ENCODE results near the gene PDE9A.
"Not testable (repeated sequence)": the region's sequence is repeated elsewhere in the genome, so short reads cannot be mapped to it uniquely, and the experiment has no call there.

PDE9A gene

DNA sequence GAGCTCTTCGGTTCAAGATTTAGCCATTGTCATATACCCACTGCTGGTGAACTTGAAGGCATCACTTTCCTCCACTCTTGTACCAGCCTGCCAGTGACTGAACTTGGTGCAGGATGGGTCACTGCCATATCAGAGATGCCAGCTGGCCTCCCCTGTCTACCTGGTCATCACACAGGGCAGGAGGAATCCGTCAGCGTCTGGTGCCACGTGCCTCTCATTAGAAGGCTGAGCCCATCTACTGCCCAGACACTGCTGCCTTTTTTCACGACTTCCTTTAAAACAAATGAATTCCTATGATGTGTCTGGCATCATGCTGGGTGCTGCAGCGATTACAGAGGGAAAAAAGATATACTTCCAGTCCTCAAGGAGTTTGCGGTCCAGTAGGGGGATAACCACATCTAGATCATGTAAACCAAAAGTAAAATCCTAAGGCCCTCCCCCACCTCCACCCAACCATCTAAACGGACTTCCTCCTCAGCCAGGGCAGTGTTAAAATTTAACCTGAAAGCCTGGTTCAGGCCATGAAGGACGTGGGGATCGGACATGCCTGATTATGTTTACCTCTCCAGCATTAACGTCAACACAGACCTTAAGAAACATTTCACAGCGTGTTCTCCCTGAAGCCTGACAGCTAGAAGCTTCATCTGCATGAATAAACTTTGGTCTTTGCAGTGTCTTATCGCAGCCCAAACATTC, 29.2 kb upstream of the PDE9A start:
- no peak for DNase-seq (ENCODE audit: low read depth in 2 of 2)

DNA sequence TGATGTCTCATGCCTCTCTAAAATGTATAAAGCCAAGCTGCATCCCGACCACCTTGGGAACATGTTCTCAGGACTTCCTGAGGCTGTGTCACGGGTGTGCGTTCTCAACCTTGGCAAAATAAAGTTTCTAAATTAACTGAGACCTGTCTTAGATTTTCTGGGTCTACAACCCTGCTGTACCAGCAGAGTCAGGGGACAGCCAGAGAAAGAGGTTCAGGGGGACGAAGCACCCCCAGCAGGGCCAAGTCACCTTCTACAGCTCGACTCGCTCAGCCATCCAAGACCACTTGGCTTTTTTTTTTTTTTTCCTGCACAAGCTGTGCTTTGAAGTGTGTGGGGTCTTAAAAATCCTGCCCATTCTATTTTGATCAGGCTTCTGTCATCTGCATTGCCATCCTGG, 28.5 kb upstream of the PDE9A start:
- DNase-seq (ENCODE audit: low read depth in 2 of 2): no peak

DNA sequence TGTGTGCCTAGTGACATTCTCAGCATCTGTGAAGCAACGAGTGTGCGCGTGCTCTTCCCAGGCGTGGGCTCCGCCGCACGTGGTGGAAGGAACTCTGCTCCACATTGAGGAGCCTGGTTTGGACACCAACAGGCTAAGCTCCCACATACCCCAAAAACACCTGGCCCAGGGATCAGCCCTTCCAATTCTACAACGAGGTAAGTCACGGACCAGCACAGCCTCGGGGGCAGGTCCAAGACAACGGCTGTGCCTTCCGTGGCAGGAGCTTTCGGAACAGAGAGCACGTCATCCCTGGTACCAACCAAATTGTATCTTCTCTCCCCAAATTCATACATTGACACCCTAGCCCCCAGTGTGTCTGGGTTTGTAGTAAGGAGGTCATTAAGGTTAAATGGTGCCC, 27.2 kb upstream of the PDE9A start:
- no peak for DNase-seq (ENCODE audit: low read depth in 2 of 2)

DNA sequence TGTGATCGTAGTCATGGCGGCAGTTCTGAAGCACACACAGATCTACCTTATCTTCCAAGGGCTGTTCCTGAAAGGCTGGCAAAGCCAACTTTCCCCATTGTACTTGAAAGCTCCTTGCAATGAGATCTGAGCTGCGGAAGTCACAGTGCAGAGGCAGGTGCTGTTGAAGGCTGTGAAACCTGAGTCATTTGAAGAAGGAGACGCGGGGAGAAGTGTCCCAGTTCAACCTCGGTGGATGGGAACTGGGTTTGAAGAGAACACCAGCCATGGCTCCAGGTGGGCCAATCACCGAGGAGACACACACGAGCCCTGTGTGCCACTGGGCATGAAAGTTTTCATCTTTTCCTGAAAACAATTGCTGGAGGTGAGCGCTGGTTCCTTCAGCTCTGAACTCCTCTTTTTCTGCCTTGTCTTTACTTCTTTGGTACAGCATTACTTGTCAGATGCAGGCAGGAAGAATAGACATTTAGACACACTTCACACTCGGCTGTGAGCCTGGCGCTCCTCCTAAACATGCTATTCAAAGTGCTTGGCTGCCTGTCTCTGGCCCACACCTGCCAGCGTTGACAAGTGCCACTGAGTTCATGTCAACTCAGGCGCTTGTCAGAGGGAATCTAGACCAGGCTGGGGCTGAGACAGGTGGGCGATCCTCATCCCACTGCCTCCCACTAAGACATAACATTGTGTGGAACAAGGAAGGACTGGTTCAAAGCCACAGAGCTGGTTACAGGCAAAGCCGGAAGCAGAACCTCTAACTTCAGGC, 25.7 kb upstream of the PDE9A start:
- no peak for DNase-seq (ENCODE audit: low read depth in 2 of 2)

DNA sequence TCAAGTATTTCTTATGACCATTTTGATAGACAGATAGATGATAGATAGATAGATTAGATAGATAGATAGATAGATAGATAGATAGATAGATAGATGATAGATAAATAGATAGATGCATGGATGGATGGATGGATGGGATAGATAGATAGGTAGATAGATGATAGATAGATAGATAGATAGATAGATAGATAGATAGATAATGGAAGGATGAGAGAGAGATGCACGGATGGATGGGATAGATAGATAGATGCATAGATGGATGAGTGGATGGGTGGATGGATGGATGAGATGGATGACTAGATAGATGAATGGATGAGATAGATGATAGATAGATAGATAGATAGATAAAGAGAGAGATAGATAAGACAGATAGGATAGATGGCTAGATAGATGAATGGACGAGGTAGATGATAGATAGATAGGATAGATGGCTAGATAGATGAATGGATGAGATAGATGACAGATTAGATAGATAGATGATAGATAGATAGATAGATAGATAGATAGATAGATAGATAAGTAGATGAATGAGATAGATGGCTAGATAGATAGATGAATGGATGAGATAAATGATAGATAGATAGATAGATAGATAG, 24.9 kb upstream of the PDE9A start:
- not testable (repeated sequence) for DNase-seq (ENCODE audit: low read depth in 2 of 2)

DNA sequence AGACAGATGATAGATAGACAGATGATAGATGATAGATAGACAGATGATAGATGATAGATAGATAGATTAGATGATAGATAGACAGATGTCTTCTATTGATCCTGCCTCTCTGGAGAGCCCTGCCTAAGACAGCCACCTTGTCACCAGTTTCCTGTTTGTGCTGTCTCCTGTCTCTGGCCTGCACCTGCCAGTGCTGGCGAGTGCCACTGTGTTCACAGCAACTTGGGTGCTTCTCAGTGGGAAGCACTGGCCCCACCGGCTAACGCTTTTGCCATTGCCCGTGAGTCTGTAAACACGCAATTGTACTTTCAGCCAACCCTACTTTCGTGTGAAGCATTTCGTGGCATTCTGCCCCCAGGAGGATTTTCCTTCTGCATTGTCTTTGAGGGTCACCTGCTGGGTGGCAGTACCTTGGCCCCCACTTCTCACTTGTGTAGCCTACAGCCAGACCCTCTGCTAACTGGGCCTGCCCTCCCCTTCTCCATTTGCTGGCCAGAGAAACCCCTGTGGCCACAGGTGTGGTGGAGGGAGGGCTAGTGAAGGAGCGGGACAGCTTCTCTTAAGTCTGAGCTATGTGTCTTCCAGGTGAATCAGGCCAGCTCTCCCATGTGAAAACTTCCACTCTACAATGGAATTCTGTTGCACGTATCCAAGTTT, 23.4 kb upstream of the PDE9A start:
- DNase-seq (ENCODE audit: low read depth in 2 of 2): no peak

DNA sequence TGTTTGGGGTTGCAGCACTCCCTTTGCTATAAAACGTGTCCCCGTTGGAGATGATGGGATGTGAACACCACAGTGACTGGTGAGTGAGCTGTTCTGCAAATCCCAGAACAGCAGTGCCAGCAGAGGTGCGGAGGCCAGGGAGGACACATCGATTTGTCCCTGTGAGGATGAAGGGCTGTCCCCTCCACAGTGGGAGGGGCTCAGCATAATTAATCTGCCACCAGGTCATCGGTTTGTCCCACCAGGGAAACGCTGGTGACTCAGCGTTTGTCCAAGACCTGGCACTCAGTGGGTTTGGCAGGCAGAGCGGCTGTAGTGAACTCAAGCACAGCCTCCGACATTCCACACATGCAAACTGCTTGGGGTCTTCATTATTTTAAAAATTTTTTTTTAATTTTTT, 22.8 kb upstream of the PDE9A start:
- no peak for DNase-seq (ENCODE audit: low read depth in 2 of 2)

DNA sequence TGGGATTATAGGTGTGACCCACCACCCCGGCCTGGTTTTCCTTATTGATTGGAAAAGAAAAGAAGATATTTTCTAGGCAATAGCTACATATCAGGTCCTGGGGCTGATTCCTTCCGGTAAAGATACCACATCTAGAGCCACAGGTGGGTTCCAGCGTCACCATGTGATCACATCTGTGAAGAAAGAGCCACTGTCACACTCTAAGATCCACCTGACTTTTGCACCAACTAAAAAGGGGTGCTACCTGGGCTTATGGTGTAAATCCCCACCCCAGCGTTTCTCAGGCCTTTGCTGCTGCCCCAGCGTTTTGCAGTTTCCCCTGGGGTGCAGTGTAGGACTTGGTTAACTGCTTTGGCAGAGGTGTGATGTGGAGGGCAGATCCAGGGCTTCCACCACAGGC, 22.3 kb upstream of the PDE9A start:
- no peak for DNase-seq (ENCODE audit: low read depth in 2 of 2)

DNA sequence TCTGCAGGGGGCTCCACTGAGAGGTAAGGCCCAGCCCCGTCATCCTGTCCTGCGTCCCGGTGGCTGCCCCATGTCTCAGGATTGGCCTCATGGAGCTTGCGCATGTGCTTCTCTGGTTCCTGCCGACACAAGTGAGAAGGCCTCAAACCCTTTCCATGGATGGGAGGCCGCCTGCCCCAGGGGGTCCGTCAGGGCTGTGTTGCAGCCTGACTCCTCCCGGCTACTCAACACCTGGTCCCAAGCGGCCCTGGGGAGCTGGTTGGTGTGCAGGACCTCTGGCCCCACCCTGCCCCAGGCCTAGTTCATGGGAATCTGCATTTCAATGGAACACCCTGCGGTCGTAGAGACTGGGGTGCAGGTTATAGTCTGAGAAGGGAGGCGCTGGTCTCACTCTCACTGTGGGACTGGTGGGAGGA, 21.1 kb upstream of the PDE9A start:
- DNase-seq (ENCODE audit: low read depth in 2 of 2): no peak

DNA sequence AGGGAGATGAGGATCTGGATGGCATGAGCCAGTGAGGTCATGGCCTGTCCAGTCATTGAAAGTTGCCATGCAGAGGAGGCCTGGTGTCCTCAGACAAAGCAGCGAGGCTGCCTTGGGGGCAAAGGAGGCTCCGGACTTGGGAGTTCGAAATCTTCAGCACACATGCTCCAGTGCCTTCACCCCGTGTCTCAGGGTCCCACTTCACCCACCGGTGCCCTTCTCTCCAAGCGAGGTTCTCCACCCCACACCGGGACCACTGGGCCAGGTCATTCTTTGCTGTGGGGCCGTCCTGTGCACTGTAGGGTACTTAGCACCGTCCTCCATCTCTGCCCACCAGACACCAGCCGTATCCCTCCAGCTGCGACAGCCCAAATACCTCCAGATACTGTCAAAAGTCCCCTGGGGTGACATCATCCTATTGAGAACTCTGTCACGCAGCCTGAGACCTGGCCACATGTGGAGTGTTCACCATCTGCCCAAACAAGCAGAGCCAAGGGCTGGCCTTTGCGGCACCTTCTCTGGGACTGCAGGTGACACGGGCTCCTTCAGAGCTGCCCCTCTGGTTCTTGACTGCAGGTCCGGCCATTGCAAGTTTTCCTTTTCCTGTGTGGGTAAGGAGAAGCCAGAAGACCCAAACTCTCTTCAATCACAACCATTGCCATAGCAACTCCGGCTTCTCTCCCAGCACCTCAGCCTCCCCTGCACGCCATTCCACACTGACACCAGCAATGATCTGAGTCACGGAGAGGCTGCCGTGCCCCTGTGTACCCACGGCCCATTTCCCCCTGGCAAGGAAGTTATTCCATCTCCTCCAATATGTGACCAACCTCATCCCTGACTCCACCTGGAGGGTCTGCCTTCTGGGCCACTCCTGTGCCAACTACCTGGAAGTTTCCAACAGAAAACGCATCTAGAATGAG, 20.4 kb upstream of the PDE9A start:
- no peak for DNase-seq (ENCODE audit: low read depth in 2 of 2)

DNA sequence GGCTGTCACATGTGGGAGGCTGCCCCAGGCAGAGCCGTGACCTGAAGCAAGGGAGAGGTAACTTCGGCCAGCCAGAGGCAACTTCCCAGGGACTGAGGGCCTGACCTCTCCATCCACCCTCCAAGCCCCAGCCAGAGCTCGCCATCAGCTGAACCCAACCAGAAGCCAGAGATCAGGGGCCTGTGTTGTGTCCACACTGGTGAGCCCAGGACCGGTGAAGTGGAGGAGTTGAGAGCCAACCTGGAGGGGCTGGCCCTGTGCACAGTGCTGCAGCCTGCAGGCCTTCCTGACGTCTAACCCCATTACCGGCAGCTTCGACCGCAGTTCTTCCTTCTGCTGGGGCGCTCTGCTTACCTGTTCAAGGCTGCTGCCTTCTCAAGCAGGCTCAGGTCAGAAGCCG, 19.6 kb upstream of the PDE9A start:
- DNase-seq (ENCODE audit: low read depth in 2 of 2): no peak

DNA sequence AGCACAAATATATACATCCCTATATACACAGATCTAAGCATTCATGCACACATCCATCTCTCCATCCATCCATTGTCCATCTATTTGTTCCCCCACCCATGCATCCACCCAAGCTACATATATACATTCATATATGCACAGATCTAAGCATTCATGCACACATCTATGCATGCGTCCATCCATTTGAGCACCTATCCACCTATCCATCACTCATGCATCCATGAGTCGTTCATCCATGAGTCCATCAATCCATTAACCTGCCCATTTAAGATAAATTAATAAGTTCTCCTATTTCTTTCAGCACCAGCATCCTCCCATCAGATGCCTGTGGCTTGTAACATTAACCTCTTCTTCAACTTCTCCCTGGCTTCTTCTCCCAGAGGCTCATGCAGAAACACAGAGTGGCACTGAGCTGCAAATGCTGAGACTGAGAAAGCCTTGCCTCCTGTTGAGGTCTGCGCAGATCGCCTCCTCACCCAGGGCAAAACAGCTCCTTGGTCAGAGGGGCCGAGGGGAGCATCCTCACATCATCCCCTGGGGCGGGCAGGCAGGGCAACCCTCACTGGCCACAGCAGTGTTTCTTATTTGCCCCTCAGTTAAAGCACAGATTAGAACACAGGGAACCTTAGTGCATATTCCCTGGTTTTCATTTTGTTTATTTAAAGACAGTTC, 17.4 kb upstream of the PDE9A start:
- DNase-seq (ENCODE audit: low read depth in 2 of 2): no peak

DNA sequence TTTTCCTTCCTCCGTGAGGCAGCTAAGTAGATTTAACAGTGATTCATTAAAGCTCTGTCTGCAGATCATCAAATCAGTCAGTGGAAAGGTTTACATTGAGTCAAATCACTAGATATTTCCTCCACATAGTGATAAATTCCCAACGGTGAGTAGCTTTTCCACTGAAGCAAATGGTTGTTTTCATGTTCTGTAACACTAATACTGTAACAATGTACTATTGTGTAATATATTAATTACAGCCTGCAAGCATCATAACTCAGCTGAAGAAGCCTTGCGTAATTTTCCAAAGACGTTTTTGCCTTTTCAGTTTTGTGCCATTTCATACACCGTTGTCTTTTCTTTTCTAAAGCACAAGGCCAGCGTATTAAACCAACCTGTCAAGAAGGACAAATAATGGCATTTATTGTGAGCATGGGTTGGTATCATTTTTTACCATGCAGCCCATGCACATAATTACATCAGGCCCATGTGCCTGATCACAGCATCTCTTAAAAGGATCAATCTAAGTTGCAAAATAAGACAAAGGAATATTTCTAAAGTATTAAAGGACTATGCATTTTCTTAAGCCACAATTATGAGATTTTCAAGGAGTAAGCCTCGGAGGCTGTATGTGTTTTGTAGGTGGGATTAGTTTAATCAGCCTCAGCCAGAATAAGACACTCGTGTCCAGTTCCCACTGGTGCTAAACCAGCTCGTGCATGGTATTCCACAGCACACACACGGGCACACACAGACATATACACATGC, 16.7 kb upstream of the PDE9A start:
- DNase-seq (ENCODE audit: low read depth in 2 of 2): no peak

DNA sequence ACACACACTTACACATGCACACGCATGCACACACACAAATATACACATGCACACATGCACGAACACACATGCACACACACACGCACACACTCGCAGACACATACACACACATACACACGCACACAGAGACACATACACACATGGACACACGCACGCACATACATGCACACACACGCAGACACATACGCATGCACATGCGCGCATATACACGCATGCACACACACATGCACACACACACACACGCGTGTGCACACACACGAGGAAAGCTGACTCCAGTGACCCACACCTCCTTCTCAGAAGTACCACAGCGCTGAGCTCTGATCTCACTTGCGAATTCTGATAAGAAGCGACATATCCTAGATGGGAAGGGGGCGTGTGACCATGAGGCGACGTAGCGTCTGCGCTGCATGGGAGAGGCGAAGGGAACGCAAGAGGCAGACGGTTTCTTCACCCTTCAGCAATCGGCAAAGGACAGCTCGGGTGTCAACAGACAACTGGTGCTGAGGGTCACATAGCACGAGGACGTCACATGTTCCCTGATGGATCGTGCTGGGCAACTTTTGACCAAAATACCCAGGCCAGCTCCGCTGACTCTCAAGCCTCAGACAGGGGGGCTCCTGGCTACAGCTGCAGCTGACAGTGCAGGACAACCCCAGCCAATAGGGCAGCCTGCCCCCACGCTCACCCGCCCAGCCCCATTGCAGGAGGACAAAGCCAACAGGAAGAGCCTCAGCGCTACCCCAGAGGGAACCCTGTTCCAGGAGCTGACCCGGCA, 16.0 kb upstream of the PDE9A start:
- no peak for DNase-seq (ENCODE audit: low read depth in 2 of 2)

DNA sequence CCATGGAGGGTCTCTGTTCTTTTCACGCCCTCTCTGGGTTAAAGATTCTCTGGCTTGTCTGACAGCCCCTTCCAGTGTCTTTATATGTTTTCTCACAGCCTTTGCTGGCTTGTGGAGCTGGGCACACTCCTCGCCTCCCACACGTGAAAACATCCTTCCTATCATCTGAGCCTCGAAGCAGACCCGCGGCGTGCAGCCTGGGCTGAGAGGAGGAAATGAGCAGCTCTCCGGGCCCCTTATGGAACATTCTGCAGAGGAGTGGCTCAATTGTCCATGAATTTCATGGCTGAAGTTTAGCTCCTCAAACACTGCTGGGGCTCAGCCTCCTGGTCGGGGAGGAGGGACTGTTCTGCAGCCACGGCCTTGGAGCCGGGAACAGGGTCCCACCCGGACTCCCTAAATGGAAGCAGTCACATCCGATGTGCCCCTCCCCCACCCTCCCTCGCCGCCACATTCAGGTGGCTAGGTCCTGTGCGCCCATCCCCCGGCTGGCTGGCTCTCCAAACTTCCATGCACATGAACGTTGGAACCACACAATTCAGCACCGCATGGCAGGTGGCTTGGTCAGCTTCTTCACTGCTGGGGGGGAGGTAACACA, 15.1 kb upstream of the PDE9A start:
- DNase-seq (ENCODE audit: low read depth in 2 of 2): no peak

DNA sequence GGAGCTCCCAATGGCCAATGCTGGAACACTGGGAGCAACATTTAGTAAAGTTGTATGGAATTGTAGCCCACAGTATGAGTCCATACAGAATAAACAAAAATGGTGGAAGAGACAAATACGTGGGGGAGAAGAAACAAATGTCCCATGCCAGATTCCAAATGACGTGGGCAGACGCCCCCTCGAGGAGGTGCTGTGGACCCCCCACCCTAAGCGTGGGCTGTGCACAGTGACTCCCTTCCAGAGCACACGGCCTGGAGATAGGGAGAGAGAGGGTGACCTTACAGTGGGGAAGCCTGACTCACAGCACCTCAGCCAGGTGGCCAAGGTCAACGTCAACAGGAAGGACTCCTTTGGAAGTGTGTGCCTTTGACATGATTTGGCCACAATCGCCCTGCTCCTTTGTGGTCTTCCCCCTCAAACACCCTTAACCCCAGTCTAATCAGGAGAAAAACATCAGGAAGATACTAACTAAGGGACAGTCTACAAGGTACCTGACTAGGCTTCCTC, 13.7 kb upstream of the PDE9A start:
- DNase-seq (ENCODE audit: low read depth in 2 of 2): no peak

DNA sequence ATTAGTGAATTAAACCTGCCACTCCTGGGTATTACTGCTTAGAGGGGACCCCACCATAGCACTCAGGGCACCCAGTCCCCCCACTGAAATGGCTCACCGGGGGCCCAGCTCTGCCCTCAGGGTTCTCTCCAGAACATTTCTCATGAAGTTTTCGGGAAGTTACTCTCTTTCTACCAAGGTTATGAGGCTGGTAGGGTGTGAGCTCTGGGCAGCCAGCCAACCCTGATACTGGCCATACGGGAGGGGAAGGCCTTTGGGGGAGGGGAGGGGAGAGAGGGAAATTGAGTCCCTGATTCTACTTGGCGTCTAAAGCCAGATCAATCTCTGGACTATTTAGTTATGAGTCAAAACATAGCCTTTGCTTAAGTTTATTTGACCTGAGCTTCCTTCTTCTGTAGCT, 12.9 kb upstream of the PDE9A start:
- no peak for DNase-seq (ENCODE audit: low read depth in 2 of 2)

DNA sequence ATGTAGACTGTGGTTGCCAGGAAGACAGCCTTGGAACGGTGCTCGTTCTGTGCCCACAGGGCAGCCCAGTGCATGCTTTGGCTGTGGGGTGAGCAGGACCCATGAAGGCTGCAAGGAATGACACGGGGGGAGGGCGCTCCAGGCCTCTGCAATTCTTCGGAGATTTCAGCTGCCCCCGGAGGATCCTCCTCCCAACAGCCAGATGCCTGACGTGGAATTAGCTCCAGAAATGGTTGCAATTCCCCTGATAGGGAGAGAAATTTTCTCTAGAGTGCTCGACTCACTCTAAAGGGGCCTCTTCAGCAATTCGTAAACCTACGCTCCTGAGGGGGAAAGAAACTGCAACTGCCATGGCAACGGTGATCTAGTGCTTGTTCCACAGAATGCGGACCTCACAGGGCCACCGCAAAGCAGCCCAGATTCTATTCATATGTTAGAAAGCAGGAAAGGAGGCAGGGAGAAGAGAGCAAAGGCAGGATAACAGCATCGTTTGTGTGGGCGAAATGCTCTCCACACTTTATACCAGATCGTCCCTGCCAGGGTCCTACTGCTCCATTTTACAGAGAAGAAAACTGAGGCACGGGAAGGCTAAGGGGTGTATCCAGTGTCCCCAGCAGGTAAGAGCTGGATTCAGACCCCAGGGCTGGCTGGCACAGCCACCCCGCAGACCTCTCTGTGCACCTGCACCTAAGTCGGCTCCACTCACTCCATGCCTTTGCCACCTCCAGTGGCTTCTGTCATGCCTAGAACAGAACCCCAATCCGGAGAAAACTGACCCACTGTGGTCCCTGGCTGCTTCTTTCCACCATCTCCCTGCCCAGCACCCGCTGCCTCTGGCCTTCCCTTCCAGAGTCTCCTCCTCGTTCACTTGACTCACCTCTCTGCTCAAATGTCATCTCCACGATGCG, 11.9 kb upstream of the PDE9A start:
- no peak for DNase-seq (ENCODE audit: low read depth in 2 of 2)
